ENCODE results near the gene PRPF6. TPM values are rescaled to one million over a fixed set of nuclear protein-coding genes. Genes with fewer than 3 reads are reported as not detected.

Gene PRPF6
- polyA plus RNA-seq, 3 donors = 29.1 to 47.7 (median 34.5) TPM

DNA sequence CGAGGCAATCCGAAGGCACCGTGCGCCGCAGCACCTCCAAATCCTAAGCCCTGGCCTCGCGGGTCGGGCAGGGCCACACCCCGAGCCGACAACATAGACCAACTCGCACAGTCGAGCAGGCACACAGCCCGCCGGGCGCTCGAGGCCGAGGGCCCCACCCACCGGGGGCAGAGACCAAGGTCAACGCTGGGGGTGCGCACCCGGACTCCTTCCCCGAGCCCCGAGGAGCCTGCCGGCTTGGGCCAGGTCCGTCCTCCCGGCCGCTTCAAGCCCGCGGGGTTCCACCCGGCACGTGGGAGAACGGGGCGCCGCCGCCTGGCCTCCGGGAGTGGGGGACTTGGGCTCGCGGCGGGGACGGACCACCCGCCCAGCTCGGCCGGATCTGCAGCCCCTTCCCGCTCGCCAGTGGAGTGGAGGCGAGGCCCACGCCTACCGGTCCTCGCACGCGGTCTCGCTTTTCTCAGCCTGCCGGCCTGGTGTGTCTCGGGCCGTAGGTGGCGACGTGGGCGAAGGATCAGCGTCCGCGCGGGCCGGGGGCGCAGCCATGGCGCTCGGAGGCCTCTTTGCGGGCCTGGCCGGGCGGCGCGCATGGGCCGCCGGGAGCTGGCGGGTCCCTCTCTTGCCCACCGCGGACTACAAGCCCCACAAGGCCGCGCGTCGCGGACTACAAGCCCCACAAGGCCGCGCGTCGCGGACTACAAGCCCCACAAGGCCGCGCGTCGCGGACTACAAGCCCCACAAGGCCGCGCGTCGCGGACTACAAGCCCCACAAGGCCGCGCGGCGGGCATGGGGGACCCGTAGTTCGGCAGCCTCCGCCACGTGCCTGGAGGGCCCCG lies 24.9 kb upstream of the PRPF6 start, which contains the start of gene UCKL1:
Gene UCKL1, minus strand, starts transcription at position 590 of the 837 bp plus-strand sequence. Its CDS starts 44 bp downstream, at position 546.
- H3K27ac ChIP-seq (ENCODE audit: low read depth in 1 of 2, low read length in 2 of 2) = peak within 1 kb of the TSS in 1 of 2 donors; percentile 76
- peak; percentile 83 to 84 (median 83) for DNase-seq
- peaks cover 50% of the 10 kb centered on the region for H4K20me1 ChIP-seq (ENCODE audit: insufficient read depth, low read length)
- H3K79me2 ChIP-seq (ENCODE audit: insufficient read depth, low read length) = peaks cover 50% of the 10 kb centered on the region
- no peaks in the 10 kb centered on the region for H3K36me3 ChIP-seq (replicated peaks in 1 of 2; ENCODE audit: control insufficient read depth in 1 of 2, insufficient read depth in 2 of 2, low read length in 2 of 2)
- intact Hi-C loops (cut with micrococcal nuclease) = loop anchor here in 1 of 2 donors (1.0 to 5.0 kb wide), 4 partner anchors 24 to 249 kb away; partner anchors contain the start of genes ARFRP1, DNAJC5, TCEA2 and ZGPAT
- under 1% methylated on average over 100 of the region's 105 CpGs for WGBS (ENCODE audit: insufficient coverage)
- TF ChIP-seq, protein P1, sequence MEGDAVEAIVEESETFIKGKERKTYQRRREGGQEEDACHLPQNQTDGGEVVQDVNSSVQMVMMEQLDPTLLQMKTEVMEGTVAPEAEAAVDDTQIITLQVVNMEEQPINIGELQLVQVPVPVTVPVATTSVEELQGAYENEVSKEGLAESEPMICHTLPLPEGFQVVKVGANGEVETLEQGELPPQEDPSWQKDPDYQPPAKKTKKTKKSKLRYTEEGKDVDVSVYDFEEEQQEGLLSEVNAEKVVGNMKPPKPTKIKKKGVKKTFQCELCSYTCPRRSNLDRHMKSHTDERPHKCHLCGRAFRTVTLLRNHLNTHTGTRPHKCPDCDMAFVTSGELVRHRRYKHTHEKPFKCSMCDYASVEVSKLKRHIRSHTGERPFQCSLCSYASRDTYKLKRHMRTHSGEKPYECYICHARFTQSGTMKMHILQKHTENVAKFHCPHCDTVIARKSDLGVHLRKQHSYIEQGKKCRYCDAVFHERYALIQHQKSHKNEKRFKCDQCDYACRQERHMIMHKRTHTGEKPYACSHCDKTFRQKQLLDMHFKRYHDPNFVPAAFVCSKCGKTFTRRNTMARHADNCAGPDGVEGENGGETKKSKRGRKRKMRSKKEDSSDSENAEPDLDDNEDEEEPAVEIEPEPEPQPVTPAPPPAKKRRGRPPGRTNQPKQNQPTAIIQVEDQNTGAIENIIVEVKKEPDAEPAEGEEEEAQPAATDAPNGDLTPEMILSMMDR (IDR thresholded peaks at IDR 0.05) = peak; percentile 38
- H3K4me3 ChIP-seq (replicated peaks in 1 of 3; ENCODE audit: low read depth in 2 of 3, low read length in 3 of 3) = peak within 1 kb of the TSS; percentile 75 to 93 (median 82)
- H3K4me2 ChIP-seq (replicated peaks; ENCODE audit: extremely low read depth, low read length, poor library complexity, severe bottlenecking) = peak within 1 kb of the TSS; percentile 89
- H3K27ac Mint-ChIP-seq = peak within 1 kb of the TSS; percentile 11 to 90 (median 74)
- H3K27me3 Mint-ChIP-seq (ENCODE audit: low read depth in 3 of 3) = peaks cover 0 to 5% (median 2%) of the 10 kb centered on the region in 3 donors
- H3K4me3 Mint-ChIP-seq = peak within 1 kb of the TSS; percentile 79 to 85
- no peaks in the 10 kb centered on the region for H3K27me3 ChIP-seq (ENCODE audit: control insufficient read depth in 2 of 2, insufficient read depth in 2 of 2, low read length in 2 of 2)
- peak within 1 kb of the TSS; percentile 90 for H2AFZ ChIP-seq (ENCODE audit: insufficient read depth, low read depth, low read length, poor library complexity, severe bottlenecking)
- H3K9me3 ChIP-seq (replicated peaks in 1 of 2; ENCODE audit: control insufficient read depth in 1 of 2, insufficient read depth in 1 of 2, low read length in 2 of 2) = no peaks in the 10 kb centered on the region
- H3K9ac ChIP-seq (ENCODE audit: insufficient read depth, low read length, poor library complexity, severe bottlenecking) = peak within 1 kb of the TSS; percentile 85
- H3K36me3 Mint-ChIP-seq = peaks cover 2 to 3% of the 10 kb centered on the region in 2 donors
- H3K4me1 ChIP-seq (ENCODE audit: control insufficient read depth in 1 of 2, insufficient read depth in 2 of 2, low read length in 2 of 2) = peaks cover 24 to 39% of the 10 kb centered on the region in 2 donors
- peaks cover 30% of the 10 kb centered on the region for H3K4me1 Mint-ChIP-seq
- H3K9me3 Mint-ChIP-seq = no peaks in the 10 kb centered on the region

DNA sequence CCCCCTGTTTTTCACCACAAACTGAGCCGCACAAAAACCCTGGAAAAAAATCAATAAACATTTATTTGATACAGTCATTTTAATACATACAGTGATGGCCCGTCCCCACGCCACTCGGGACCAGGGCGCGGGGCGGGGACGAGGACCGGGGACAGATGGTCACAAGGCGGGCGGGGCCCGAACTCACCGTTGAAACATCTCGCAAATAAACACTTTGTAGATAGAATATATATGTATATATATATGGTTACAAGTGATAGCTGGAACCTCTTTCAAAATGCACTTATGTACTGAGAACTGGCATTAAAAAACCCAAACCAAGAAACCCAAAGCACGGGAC lies 24.3 kb upstream of the PRPF6 start:
- Histone ChIP-seq H2AFZ (ENCODE audit: insufficient read depth, low read depth, low read length, poor library complexity, severe bottlenecking) (no peak overlapping the region), H3K27ac (ENCODE audit: low read depth in 1 of 2, low read length in 2 of 2) (no peak overlapping the region), H3K4me3 (replicated peaks in 1 of 3; ENCODE audit: low read depth in 2 of 3, low read length in 3 of 3) (peak overlapping the region; percentile 39 to 93 (median 67)), H3K9ac (ENCODE audit: insufficient read depth, low read length, poor library complexity, severe bottlenecking) (peak overlapping the region; percentile 36), H4K20me1 (ENCODE audit: insufficient read depth, low read length) (peaks cover 44% of the 10 kb centered on the region), H3K79me2 (ENCODE audit: insufficient read depth, low read length) (peaks cover 44% of the 10 kb centered on the region), H3K27me3 (ENCODE audit: control insufficient read depth in 2 of 2, insufficient read depth in 2 of 2, low read length in 2 of 2) (no peaks in the 10 kb centered on the region), H3K9me3 (replicated peaks in 1 of 2; ENCODE audit: control insufficient read depth in 1 of 2, insufficient read depth in 1 of 2, low read length in 2 of 2) (no peaks in the 10 kb centered on the region), H3K36me3 (replicated peaks in 1 of 2; ENCODE audit: control insufficient read depth in 1 of 2, insufficient read depth in 2 of 2, low read length in 2 of 2) (peaks cover 0 to 5% of the 10 kb centered on the region in 2 donors), H3K4me2 (replicated peaks; ENCODE audit: extremely low read depth, low read length, poor library complexity, severe bottlenecking) (peak overlapping the region; percentile 89), H3K4me1 (ENCODE audit: control insufficient read depth in 1 of 2, insufficient read depth in 2 of 2, low read length in 2 of 2) (peaks cover 24 to 39% of the 10 kb centered on the region in 2 donors)
- Mint-ChIP-seq H3K27ac (peak overlapping the region in 1 of 7 donors; percentile 71), H3K27me3 (ENCODE audit: low read depth in 3 of 3) (peaks cover 0 to 5% (median 2%) of the 10 kb centered on the region in 3 donors), H3K36me3 (peaks cover 6 to 8% of the 10 kb centered on the region in 2 donors), H3K4me1 (peaks cover 30% of the 10 kb centered on the region), H3K4me3 (peak overlapping the region; percentile 76 to 85), H3K9me3 (no peaks in the 10 kb centered on the region)
- 0% methylated on average over 1 of the region's 15 CpGs for WGBS (ENCODE audit: insufficient coverage)
- no peak for DNase-seq
- TF ChIP-seq, protein P1 (IDR thresholded peaks at IDR 0.05) = no peak
- intact Hi-C loops (cut with micrococcal nuclease) = loop anchor here in 1 of 2 donors (1.0 to 5.0 kb wide), 4 partner anchors 24 to 249 kb away; partner anchors contain the start of genes ARFRP1, DNAJC5, TCEA2 and ZGPAT

All from CD14-positive monocyte (primary cell).